Mucosa of rectum (tissue), 2 donors: ENCODE measurements around the gene DUSP14.
A peak's percentile ranks its signal among the peaks of the same experiment; 100 is the strongest.
"Not testable (repeated sequence)": the region's sequence is repeated elsewhere in the genome, so short reads cannot be mapped to it uniquely, and the experiment has no call there.

ENCODE experiments used
- H3K27ac ChIP-seq, 2 donors: one replicate each; pipeline ENCODE4 v1.7.0; 2013; ENCODE audit warnings: inconsistent platforms in 2 of 2, low read depth in 2 of 2, low read length in 2 of 2
- H3K27me3 ChIP-seq, 2 donors: one replicate each; pipeline ENCODE4 v1.7.0; 2013; ENCODE audit warnings: low read length in 2 of 2; ENCODE audit not compliant: control insufficient read depth in 2 of 2, insufficient read depth in 2 of 2
- H3K36me3 ChIP-seq, 2 donors: one replicate each; pipeline ENCODE4 v1.7.0; 2013; ENCODE audit warnings: low read length in 2 of 2; ENCODE audit not compliant: control insufficient read depth in 2 of 2, insufficient read depth in 2 of 2
- H3K4me1 ChIP-seq, 2 donors: one replicate each; pipeline ENCODE4 v1.7.0; 2013; ENCODE audit warnings: low read length in 2 of 2, mild to moderate bottlenecking in 1 of 2; ENCODE audit not compliant: control insufficient read depth in 2 of 2, insufficient read depth in 2 of 2
- H3K4me3 ChIP-seq, 2 donors: one replicate each; pipeline ENCODE4 v1.7.0; 2013; ENCODE audit warnings: low read length in 2 of 2
- H3K9ac ChIP-seq, 2 donors: one replicate each; pipeline ENCODE4 v1.7.0; 2013; ENCODE audit warnings: low read length in 2 of 2, low read depth in 1 of 2, mild to moderate bottlenecking in 1 of 2
- H3K9me3 ChIP-seq, 2 donors: one replicate each; pipeline ENCODE4 v1.7.0; 2013; ENCODE audit warnings: low read length in 2 of 2; ENCODE audit not compliant: control insufficient read depth in 2 of 2
- donor health status: healthy.
- donor health status: Normal muscosa, but diverticular disease.

DUSP14 gene, protein sequence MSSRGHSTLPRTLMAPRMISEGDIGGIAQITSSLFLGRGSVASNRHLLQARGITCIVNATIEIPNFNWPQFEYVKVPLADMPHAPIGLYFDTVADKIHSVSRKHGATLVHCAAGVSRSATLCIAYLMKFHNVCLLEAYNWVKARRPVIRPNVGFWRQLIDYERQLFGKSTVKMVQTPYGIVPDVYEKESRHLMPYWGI

DNA sequence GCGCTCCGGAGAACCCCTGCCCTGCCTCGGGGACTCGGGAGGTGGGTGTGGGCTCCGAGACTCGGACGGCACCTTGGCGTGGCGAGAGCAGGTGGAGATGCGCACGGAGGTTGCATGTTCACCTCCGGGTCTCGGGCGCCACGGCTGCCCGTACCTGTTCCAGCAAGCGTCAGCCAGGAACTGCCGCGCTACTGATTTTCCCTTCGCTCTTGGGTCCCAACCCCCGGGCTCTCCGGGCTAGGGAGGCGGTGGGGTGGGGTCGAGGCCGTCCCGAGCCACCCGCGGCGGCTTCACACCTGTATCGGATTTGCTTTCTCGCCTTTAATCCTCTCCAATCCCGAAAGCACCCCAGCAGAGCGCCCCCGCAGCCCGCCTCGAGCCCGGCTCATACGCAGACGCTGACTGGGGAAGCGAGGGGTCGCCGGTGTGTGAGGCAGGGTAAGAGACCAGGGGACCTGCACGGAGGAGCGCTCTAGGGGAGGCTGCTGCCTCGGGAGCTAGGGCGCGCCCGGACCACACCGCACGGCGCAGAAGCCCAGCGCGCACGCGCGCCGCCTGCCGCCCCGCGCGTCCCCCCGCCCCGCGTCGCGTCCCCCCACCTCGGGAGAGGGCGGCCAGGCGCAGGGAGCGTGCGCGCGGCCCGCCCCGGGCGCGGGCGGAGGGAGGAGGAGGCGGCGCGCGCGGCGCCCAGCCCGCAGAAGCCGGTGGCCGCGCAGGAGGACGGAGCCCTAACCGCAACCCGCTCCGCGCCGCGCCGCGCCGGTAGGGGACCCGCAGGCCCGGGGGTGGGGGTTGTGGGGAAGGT lies at the start of gene DUSP14:
Gene DUSP14, plus strand, starts transcription at position 695 of the 805 bp plus-strand sequence. CDS start 22,382 bp downstream, outside the sequence.
- peaks cover 8 to 22% of the 10 kb centered on the region in 2 donors for H3K4me1 ChIP-seq

DNA sequence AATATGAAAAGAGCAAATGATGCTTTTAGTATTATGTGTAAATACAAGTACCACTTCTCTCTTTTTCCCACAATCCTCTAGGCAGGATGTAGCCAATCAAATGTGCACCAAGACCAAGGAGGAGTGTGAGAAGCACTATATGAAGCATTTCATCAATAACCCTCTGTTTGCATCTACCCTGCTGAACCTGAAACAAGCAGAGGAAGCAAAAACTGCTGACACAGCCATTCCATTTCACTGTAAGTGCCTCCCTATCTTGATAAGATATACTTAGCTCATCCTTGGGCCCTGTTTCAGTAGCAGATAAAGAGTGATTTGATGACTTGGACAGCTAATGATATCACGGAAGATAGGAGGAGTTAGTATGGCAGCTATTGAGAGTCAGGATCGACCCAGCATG lies 49.3 kb upstream of the DUSP14 start:
- Histone ChIP-seq H3K36me3 (peaks cover 29 to 50% of the 10 kb centered on the region in 2 donors), H3K27ac (no peak overlapping the region), H3K9ac (no peak overlapping the region), H3K27me3 (no peaks in the 10 kb centered on the region), H3K4me1 (no peaks in the 10 kb centered on the region), H3K4me3 (no peak overlapping the region), H3K9me3 (no peaks in the 10 kb centered on the region)

More for the DNA sequence above, at the start of gene DUSP14:
- Histone ChIP-seq H3K27ac (peak within 1 kb of the TSS; percentile 68 to 74), H3K36me3 (no peaks in the 10 kb centered on the region), H3K9ac (peak within 1 kb of the TSS; percentile 60 to 75), H3K4me3 (peak within 1 kb of the TSS; percentile 82 to 84), H3K27me3 (no peaks in the 10 kb centered on the region), H3K9me3 (no peaks in the 10 kb centered on the region)

DNA sequence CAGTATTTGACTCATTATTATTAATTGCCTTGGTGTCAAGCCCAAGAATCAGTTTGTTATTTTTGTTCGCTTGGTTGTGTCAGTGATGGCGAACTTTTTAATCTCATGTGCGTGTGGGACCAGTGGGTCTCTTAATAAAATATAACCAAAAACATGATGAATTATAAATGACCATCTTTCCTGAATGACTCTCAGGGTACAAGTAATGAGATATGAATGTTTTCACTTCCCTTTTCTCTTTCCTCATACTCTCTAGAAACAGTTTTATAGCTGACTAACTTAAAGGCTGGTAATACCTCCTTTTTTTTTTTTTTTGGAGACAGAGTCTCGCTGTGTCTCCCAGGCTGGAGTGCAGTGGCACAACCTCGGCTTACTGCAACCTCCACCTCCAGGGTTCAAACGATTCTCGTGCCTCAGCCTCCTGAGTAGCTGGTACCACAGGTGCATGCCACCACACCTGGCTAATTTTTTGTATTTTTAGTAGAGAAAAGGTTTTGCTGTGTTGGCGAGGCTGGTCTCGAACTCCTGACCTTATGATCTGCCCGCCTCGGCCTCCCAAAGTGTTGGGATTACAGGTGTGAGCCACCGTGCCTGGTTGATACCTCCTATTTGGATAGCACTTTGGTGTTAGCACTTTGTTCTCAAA lies 48.2 kb upstream of the DUSP14 start:
- H3K4me1 ChIP-seq, H3K27ac ChIP-seq, H3K4me3 ChIP-seq, H3K27me3 ChIP-seq, H3K9ac ChIP-seq, H3K9me3 ChIP-seq: not testable (repeated sequence)
- peaks cover 29 to 53% of the 10 kb centered on the region in 2 donors for H3K36me3 ChIP-seq

DNA sequence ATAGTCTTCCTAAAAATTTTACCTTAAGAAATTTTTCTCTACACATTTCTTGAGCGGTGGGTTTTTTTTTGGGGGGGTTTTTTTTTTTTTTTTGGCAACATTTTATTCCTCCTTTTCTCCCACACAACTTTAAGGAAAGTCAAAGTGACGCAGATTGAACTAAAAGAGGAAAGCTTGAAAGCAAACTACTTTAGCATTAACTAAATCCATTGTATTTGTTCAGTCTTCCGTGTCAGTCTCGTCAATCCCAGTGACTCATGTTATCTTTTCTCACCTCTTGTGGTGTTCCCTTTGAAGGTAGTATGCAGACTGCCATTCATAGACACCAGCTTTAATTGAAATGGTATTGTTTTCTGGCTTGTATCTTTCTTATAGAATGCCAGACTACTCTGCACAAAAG lies 43.7 kb upstream of the DUSP14 start:
- no peak overlapping the region for H3K4me3 ChIP-seq
- no peaks in the 10 kb centered on the region for H3K27me3 ChIP-seq
- peaks cover 15 to 46% of the 10 kb centered on the region in 2 donors for H3K36me3 ChIP-seq
- H3K9ac ChIP-seq, result no peak overlapping the region
- no peak overlapping the region for H3K27ac ChIP-seq
- H3K4me1 ChIP-seq, result no peaks in the 10 kb centered on the region
- H3K9me3 ChIP-seq, result no peaks in the 10 kb centered on the region

DNA sequence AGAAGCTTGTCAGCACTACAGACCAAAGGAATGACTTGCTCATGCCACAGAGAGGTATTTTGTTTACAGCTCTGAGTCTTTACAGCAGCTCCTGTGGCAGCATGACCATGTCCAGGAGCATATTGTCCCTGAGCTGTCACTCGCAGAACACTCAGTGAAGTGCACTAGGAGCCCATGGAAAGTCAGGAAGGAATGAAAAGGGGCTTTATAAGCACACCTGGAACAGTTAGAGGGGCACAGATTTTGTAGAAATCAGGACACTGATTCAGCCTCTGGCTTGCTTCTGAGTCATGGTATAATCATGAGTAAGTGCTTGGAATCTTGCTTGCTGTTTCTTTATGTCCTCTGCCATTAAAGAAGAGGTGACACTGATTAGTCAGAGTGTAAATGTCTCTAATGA lies 42.0 kb upstream of the DUSP14 start:
- H3K4me3 ChIP-seq, result no peak overlapping the region
- no peak overlapping the region for H3K27ac ChIP-seq
- H3K9me3 ChIP-seq, result no peaks in the 10 kb centered on the region
- no peaks in the 10 kb centered on the region for H3K4me1 ChIP-seq
- no peak overlapping the region for H3K9ac ChIP-seq
- peaks cover 13 to 37% of the 10 kb centered on the region in 2 donors for H3K36me3 ChIP-seq
- H3K27me3 ChIP-seq, result no peaks in the 10 kb centered on the region

DNA sequence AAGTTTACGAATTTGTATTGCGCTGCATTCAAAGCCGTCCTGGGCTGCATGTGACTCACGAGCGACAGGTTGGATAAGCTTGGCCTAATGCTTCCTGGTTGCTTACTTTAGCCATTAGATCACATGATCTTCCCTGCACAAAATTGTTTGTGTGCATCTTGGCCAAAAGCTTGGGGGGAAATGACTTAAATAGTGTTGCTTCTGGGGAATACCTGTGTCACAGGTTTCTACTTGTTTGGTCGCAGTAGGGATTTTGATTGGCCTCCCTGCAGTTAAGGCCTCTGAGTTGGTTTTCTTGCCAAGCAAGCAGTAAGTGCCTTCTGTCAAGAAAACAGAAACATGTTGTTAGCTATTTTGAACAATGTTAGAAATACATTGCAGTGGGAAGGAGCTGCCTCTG lies 39.6 kb upstream of the DUSP14 start:
- Histone ChIP-seq H3K9ac (no peak overlapping the region), H3K4me1 (no peaks in the 10 kb centered on the region), H3K36me3 (peaks cover 7 to 20% of the 10 kb centered on the region in 2 donors), H3K27me3 (no peaks in the 10 kb centered on the region), H3K27ac (no peak overlapping the region), H3K9me3 (no peaks in the 10 kb centered on the region), H3K4me3 (no peak overlapping the region)

DNA sequence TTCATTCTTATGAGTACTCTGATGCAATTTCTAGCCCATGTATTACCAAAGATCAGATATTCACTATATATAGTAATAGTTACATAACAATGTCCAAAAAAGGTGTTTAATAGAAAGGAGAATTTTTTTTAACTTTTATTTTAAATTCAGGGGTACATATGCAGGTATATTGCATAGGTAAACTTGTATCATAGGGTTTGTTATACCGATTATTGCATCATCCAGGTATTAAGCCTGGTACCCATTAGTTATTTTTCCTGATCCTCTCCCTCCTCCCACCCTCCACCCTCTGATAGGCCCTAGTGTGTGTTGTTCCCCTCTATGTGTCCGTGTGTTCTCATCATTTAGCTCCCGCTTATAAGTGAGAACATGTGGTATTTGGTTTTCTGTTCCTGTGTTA lies 31.9 kb upstream of the DUSP14 start:
- not testable (repeated sequence) for H3K27ac ChIP-seq, H3K4me1 ChIP-seq, H3K9ac ChIP-seq

DNA sequence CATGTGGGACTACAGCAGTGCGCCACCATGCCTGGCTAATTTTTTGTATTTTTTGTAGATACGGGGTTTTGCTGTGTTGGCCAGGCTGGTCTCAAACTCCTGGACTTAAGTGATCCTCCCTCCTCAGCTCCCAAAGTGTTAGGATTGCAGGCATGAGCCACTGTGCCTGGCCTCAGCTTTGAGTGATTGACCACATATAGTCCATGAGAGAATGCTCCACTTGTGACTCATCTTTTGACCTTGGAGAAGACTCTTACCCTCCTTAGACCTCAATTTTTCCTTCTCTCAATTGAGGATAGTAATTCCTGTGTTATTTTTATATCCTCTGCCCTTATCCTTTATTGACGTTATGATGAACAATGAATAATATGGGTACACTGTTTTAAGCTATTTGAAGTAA lies 30.9 kb upstream of the DUSP14 start:
- H3K27ac ChIP-seq, result no peak overlapping the region
- no peaks in the 10 kb centered on the region for H3K4me1 ChIP-seq
- H3K4me3 ChIP-seq, result no peak overlapping the region
- no peaks in the 10 kb centered on the region for H3K27me3 ChIP-seq
- peaks cover 8 to 14% of the 10 kb centered on the region in 2 donors for H3K36me3 ChIP-seq
- no peak overlapping the region for H3K9ac ChIP-seq
- no peaks in the 10 kb centered on the region for H3K9me3 ChIP-seq

More for the DNA sequence above, 31.9 kb upstream of the DUSP14 start:
- not testable (repeated sequence) for H3K4me3 ChIP-seq, H3K27me3 ChIP-seq, H3K9me3 ChIP-seq
- H3K36me3 ChIP-seq, result peaks cover 10 to 11% of the 10 kb centered on the region in 2 donors

DNA sequence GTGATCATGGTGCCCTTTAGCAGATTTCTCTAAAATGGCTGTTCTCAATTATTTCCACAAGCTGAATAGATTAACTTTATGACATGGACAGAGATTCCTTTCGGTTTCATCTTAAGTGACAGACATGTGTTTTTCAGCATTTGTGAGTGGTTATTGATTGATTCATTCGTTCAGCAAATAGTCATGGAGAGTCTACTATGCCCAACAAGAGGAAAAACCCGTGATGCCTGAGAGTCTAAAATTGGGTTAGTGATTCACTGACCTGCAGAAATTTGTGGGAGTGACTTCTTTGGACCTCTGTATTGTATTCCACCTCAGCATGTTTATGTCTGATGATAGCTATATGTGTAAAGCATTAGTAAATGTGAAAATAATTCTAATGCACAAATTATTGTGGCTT lies 28.0 kb upstream of the DUSP14 start:
- no peaks in the 10 kb centered on the region for H3K27me3 ChIP-seq
- H3K9me3 ChIP-seq, result no peaks in the 10 kb centered on the region
- peaks cover 17 to 28% of the 10 kb centered on the region in 2 donors for H3K36me3 ChIP-seq
- no peaks in the 10 kb centered on the region for H3K4me1 ChIP-seq
- no peak overlapping the region for H3K27ac ChIP-seq
- H3K4me3 ChIP-seq, result no peak overlapping the region
- no peak overlapping the region for H3K9ac ChIP-seq

- Histone ChIP-seq H3K27me3 (no peaks in the 10 kb centered on the region), H3K4me1 (no peaks in the 10 kb centered on the region), H3K4me3 (no peak overlapping the region), H3K36me3 (peaks cover 21 to 28% of the 10 kb centered on the region in 2 donors), H3K27ac (no peak overlapping the region), H3K9ac (no peak overlapping the region), H3K9me3 (no peaks in the 10 kb centered on the region)
Observed at GRCh38 chr17:37462492-37462891, 27.2 kb upstream of the DUSP14 start.
